ENCODE results near the gene FAM168B.

FAM168B gene

GRCh38 chr2:131055169-131056065, 37.8 kb downstream of the FAM168B start:
- DNase-seq = no peak

GRCh38 chr2:131054488-131054887, 38.8 kb downstream of the FAM168B start:
- DNase-seq = no peak

- no peak for DNase-seq
These were observed 40.5 kb downstream of the FAM168B start for GRCh38 chr2:131052741-131053263.

DNA sequence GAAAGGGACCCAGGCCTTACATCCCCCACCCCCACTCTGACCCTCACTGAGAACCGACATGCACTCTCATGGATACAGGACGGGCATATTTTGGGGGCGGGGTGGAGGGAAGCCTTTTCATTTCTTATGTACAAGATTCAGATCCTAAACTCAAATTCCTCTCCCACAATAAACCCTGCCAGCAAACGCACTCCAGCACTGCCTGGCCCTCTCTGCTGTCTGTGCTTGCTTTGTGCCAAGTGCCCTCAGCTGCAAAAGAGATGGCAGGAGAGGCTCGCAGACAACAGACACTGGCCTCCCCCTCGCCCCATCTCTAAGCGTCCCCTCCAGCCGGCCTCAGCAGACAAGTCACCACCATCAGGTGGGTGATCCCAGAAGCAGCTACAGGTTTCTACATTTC, 42.4 kb downstream of the FAM168B start:
- no peak for DNase-seq

- no peak for DNase-seq
These were observed 44.0 kb downstream of the FAM168B start for GRCh38 chr2:131049150-131049718.

GRCh38 chr2:131048641-131049040, 44.6 kb downstream of the FAM168B start:
- no peak for DNase-seq

DNA sequence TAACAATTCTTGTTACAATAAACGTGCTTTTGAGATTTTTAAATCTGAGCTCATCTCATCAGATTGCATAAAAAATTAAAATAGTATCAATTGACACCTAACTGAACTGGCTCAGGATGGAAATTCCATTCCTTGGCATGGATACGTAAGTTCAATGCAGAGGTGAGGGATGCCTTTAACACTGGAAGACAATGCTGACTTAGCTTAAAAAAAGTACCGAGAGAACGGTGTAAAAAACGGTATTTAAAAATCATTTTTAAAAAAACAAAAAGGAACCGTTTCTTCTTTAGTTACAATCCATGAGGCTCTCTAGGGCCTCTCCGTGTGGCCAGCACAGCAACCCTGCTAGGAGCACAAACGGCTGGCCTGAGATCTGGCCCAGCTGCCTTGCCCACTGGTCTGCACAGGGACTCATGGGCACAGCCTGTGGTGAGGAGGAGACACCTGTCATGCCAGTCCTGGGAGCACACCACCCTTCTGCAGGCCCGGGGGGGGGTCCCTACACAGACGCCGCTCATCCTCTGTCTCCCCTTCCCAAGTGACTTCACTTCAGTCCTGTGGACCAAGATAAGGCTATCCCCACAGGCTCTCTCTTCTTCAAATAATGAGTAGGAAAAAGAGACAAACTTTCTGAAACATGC, 45.2 kb downstream of the FAM168B start:
- no peak for DNase-seq

- DNase-seq = no peak
These were observed 46.2 kb downstream of the FAM168B start for GRCh38 chr2:131046918-131047652.

GRCh38 chr2:131046028-131046917, 47.0 kb downstream of the FAM168B start:
- no peak for DNase-seq

- DNase-seq = no peak
These were observed 47.8 kb downstream of the FAM168B start for GRCh38 chr2:131045286-131046027.

DNA sequence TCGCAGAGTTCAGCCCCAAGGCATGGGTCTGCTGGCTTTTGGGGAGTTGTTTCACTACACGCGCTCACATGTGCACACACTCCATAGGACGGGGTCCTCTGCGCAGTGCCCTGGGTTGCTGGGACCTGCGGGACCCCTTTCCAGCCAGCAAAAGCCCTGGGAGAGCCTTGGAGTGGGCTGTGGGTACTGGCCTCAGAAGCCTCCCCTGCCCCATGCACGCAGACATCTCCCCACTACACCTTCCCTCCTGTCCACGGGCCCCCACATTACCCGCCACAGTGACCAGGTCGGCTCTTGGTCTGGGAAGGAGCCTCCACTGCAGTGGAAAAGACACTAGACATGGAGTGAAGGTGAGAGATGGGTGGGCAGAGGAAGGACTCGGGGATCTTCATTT, 48.5 kb downstream of the FAM168B start:
- DNase-seq = no peak

GRCh38 chr2:131044075-131044756, 49.0 kb downstream of the FAM168B start:
- no peak for DNase-seq

- no peak for DNase-seq
These were observed 49.8 kb downstream of the FAM168B start for GRCh38 chr2:131043199-131044074.

- DNase-seq = no peak
These were observed 51.0 kb downstream of the FAM168B start for GRCh38 chr2:131042148-131042775.

GRCh38 chr2:131041402-131042147, 51.7 kb downstream of the FAM168B start:
- DNase-seq = no peak

- DNase-seq = no peak
These were observed 52.4 kb downstream of the FAM168B start for GRCh38 chr2:131040661-131041401.

GRCh38 chr2:131039908-131040660, 53.2 kb downstream of the FAM168B start:
- DNase-seq = no peak
